NCI-H345 (cell line): Measurements from ENCODE around the gene EPS15.
"Not testable (repeated sequence)": the region's sequence is repeated elsewhere in the genome, so short reads cannot be mapped to it uniquely, and the experiment has no call there.

Experiments
- DNase-seq: peaks from one replicate; lab custom pipeline; 2025; lab: John Stamatoyannopoulos, UW

The EPS15 gene

GRCh38 chr1:51331206-51332100 lies 187.6 kb downstream of the EPS15 start:
- DNase-seq: peak; percentile 47

GRCh38 chr1:51330331-51331201 lies 188.5 kb downstream of the EPS15 start, which contains the start of gene TTC39A:
TTC39A (minus strand) TSS chr1:51330562; CDS start chr1:51330477, 85 bp downstream.
- DNase-seq: peak; percentile 35

GRCh38 chr1:51329443-51330325 lies 189.4 kb downstream of the EPS15 start:
- peak; percentile 77 for DNase-seq

GRCh38 chr1:51328926-51329325 lies 190.1 kb downstream of the EPS15 start:
- DNase-seq: no peak

- no peak for DNase-seq
Observed at GRCh38 chr1:51328279-51328678, 190.8 kb downstream of the EPS15 start.

- DNase-seq: no peak
Observed at GRCh38 chr1:51327386-51327785, 191.7 kb downstream of the EPS15 start.

- no peak for DNase-seq
Observed at GRCh38 chr1:51326839-51327238, 192.2 kb downstream of the EPS15 start.

GRCh38 chr1:51325878-51326755 lies 192.9 kb downstream of the EPS15 start:
- no peak for DNase-seq

GRCh38 chr1:51325391-51325790 lies 193.7 kb downstream of the EPS15 start:
- DNase-seq: no peak

- not testable (repeated sequence) for DNase-seq
Observed at GRCh38 chr1:51325011-51325385, 194.1 kb downstream of the EPS15 start.

GRCh38 chr1:51324251-51325010 lies 194.6 kb downstream of the EPS15 start:
- no peak for DNase-seq

- no peak for DNase-seq
Observed at GRCh38 chr1:51323778-51324177, 195.3 kb downstream of the EPS15 start.

- DNase-seq: no peak
Observed at GRCh38 chr1:51322417-51323101, 196.5 kb downstream of the EPS15 start.

GRCh38 chr1:51321924-51322280 lies 197.2 kb downstream of the EPS15 start:
- no peak for DNase-seq

GRCh38 chr1:51320967-51321923 lies 197.8 kb downstream of the EPS15 start:
- no peak for DNase-seq

- DNase-seq: no peak
Observed at GRCh38 chr1:51317798-51318197, 201.3 kb downstream of the EPS15 start.

- DNase-seq: no peak
Observed at GRCh38 chr1:51316846-51317120, 202.3 kb downstream of the EPS15 start.

GRCh38 chr1:51316113-51316845 lies 202.8 kb downstream of the EPS15 start:
- peak; percentile 9 for DNase-seq
